Epithelial cell of prostate (primary cell): Measurements from ENCODE around the gene WDR93.
"Not testable (repeated sequence)": the region's sequence is repeated elsewhere in the genome, so short reads cannot be mapped to it uniquely, and the experiment has no call there.

Source experiments
- DNase-seq: peaks from one replicate; pipeline ENCODE4 v3.0.0-alpha.2; 2011; ENCODE audit warnings: low read depth, low spot score
- H3K27ac ChIP-seq: fragments of 450-650 bp; 2 replicates; pipeline ENCODE4 v1.5.1; 2017; ENCODE audit warnings: mild to moderate bottlenecking

Gene WDR93

GRCh38 chr15:89783861-89784685 is 93.5 kb downstream of the WDR93 start:
- no peak overlapping the region for H3K27ac ChIP-seq
- DNase-seq = no peak

GRCh38 chr15:89784686-89784960 is 94.0 kb downstream of the WDR93 start:
- H3K27ac ChIP-seq = no peak overlapping the region

DNA sequence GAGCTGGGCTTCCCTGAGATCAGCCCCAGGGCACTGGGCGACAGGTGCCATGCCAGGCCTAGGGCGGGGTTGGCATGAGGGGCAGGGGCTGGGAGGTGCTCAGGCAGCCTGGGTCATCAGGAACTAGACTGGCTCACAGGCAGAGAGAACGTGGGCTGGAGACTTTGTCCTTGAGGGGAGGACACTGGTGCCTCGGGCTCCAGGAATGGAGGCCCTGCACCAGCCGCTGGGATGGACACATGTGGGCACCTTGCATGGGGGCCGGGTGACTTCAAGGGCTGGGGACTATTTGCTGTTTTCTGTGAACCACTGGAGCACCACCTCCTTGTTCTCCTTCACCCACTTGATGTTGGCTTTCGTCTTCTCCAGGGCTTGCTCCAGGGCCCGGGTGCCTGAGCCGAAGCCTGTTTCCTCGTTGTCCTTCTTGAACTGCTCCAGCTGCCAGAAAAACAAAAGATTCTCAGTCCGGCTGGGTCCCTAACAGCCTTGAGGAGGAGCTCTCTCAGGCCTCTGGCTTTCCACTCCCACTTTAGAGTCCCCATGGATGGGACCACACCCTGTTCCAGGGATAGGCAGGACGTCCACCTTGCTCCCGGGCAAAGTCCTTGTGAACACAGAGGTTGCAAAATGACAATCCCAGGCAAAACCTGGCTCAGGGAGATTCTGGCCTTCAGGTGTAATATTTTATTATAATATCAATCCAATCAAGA is 94.6 kb downstream of the WDR93 start:
- no peak for DNase-seq
- H3K27ac ChIP-seq = peak overlapping the region; percentile 33

More at GRCh38 chr15:89784686-89784960, 94.0 kb downstream of the WDR93 start:
- no peak for DNase-seq

GRCh38 chr15:89785774-89786140 is 95.1 kb downstream of the WDR93 start:
- no peak for DNase-seq
- peak overlapping the region; percentile 33 for H3K27ac ChIP-seq

DNA sequence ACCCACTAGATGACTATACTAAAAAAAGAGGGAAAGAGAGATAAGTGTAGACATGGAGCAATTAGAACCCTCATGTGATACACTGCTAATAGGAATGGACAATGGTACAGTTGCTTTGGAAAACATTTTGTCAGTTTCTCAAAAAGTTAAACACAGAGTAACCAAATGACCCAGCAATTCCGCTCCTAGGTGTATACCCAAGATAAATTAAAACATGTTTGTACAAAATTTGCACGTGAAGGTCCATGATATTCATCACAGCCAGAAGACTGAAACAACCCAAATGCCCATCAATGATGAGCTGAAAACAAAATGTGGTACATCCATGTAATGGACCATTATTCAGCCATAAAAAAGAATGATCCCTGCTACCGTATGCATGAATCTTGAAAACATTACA is 97.3 kb downstream of the WDR93 start:
- no peak overlapping the region for H3K27ac ChIP-seq
- no peak for DNase-seq

GRCh38 chr15:89788585-89788984 is 98.0 kb downstream of the WDR93 start:
- H3K27ac ChIP-seq, DNase-seq: not testable (repeated sequence)

GRCh38 chr15:89790206-89790605 is 99.6 kb downstream of the WDR93 start:
- H3K27ac ChIP-seq = no peak overlapping the region
- no peak for DNase-seq

- H3K27ac ChIP-seq = no peak overlapping the region
- DNase-seq = no peak
These were observed 100.0 kb downstream of the WDR93 start for GRCh38 chr15:89790661-89791060.

GRCh38 chr15:89792106-89792805 is 101.6 kb downstream of the WDR93 start:
- H3K27ac ChIP-seq = no peak overlapping the region
- no peak for DNase-seq
